NT2/D1 (cell line): ENCODE measurements around the gene AKR1E2.

ENCODE experiments used
- SUZ12 ChIP-seq: IDR thresholded peaks from 2 replicates; pipeline ENCODE4 v1.6.1; 2011; ENCODE audit not compliant: insufficient read length, insufficient read depth; ENCODE audit errors: extremely low read depth
- YY1 ChIP-seq: IDR thresholded peaks from 2 replicates; pipeline ENCODE4 v1.6.1; 2011; ENCODE audit not compliant: insufficient read length, insufficient read depth

DNA sequence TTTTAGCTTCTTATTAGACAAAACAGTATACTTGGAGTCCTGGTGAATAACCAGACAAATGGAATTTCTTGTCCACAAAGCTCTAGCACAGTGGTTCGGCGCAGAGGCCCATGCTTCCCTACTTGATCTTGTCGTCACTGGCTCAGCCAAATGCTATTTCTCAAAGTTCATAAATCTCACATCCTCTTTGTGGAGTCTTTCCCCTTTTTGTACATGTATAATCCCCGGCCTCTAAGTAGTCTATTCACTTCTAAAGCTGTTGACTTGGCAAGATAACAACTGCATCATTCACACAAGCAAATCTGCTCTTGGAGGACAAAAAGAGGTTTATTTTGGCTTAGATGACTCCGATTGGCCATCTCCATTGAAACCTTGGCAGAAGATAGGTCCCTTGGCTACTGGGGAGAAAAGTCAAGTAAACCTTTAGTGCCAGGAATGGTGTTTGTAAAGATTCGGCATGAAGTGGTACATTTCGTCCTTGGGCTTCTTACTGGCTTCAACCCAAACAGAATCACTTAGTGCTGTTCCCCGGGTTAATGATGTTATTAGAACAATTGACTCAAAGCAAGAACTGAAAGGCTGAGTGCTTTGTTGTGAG lies 5.1 kb upstream of the AKR1E2 start:
- no peak for TF ChIP-seq SUZ12
- TF ChIP-seq YY1: no peak
